Measurements from ENCODE around the gene FHIT.

- TF ChIP-seq CTCF (IDR thresholded peaks at IDR 0.05): no peak
- TF ChIP-seq POLR2A (IDR thresholded peaks at IDR 0.05): no peak
Observed at GRCh38 chr3:60135474-60135873, 1115.8 kb downstream of the FHIT start.
